Glutamatergic neuron (in vitro differentiated cells): ENCODE measurements around the gene LPIN3. TPM values are rescaled to one million over a fixed set of nuclear protein-coding genes. Genes with fewer than 3 reads are reported as not detected.

Experiments
- DNase-seq: peaks from one replicate; pipeline ENCODE4 v3.0.0; 2022
- H3K27ac Mint-ChIP-seq: one replicate; pipeline ENCODE4 v1.8.0; 2020; ENCODE audit warnings: mild to moderate bottlenecking, mixed read lengths, inconsistent platforms; ENCODE audit not compliant: unreplicated experiment
- H3K27me3 Mint-ChIP-seq: one replicate; pipeline ENCODE4 v1.8.0; 2020; ENCODE audit warnings: mild to moderate bottlenecking, moderate library complexity, mixed read lengths, inconsistent platforms; ENCODE audit not compliant: unreplicated experiment
- H3K36me3 Mint-ChIP-seq: one replicate; pipeline ENCODE4 v1.8.0; 2020; ENCODE audit warnings: mild to moderate bottlenecking, mixed read lengths, inconsistent platforms; ENCODE audit not compliant: unreplicated experiment
- H3K4me1 Mint-ChIP-seq: one replicate; pipeline ENCODE4 v1.8.0; 2020; ENCODE audit warnings: mild to moderate bottlenecking, low read depth, mixed read lengths, inconsistent platforms; ENCODE audit not compliant: unreplicated experiment
- H3K4me3 Mint-ChIP-seq: one replicate; pipeline ENCODE4 v1.8.0; 2020; ENCODE audit warnings: mild to moderate bottlenecking, mixed read lengths, inconsistent platforms; ENCODE audit not compliant: unreplicated experiment
- H3K9me3 Mint-ChIP-seq: one replicate; pipeline ENCODE4 v1.8.0; 2020; ENCODE audit warnings: mild to moderate bottlenecking, moderate library complexity, mixed read lengths, inconsistent platforms; ENCODE audit not compliant: unreplicated experiment
- CTCF ChIP-seq: fragments of 200-600 bp; sonication (generic); IDR thresholded peaks from one replicate; pipeline ENCODE4 v1.5.0; 2021; ENCODE audit not compliant: partially characterized antibody, unreplicated experiment
- total RNA-seq: library from RNA; stranded (reverse); fragmentation: NEBNext Ultra II Directional; extraction: Animal tissue kit (Norgen Biotek cat#: 25700); gene quantifications from one replicate; pipeline ENCODE4 v1.2.1, GENCODE V29; 2021; ENCODE audit not compliant: unreplicated experiment

Gene LPIN3
- total RNA-seq, 1 donor from 2014 or later = 5.9 TPM

GRCh38 chr20:41331731-41332130 is 8.9 kb upstream of the LPIN3 start:
- no peak overlapping the region for H3K27ac Mint-ChIP-seq
- no peaks in the 10 kb centered on the region for H3K4me1 Mint-ChIP-seq
- peaks cover 3% of the 10 kb centered on the region for H3K27me3 Mint-ChIP-seq
- DNase-seq = no peak
- no peaks in the 10 kb centered on the region for H3K36me3 Mint-ChIP-seq
- TF ChIP-seq CTCF = no peak
- peaks cover 1% of the 10 kb centered on the region for H3K9me3 Mint-ChIP-seq
- H3K4me3 Mint-ChIP-seq = no peak overlapping the region

GRCh38 chr20:41334036-41334435 is 6.6 kb upstream of the LPIN3 start:
- no peak overlapping the region for H3K4me3 Mint-ChIP-seq
- peaks cover 5% of the 10 kb centered on the region for H3K27me3 Mint-ChIP-seq
- H3K9me3 Mint-ChIP-seq = peaks cover 1% of the 10 kb centered on the region
- no peak overlapping the region for H3K27ac Mint-ChIP-seq
- no peaks in the 10 kb centered on the region for H3K4me1 Mint-ChIP-seq
- no peak for TF ChIP-seq CTCF
- DNase-seq = no peak
- H3K36me3 Mint-ChIP-seq = no peaks in the 10 kb centered on the region

GRCh38 chr20:41334443-41335421 is 5.9 kb upstream of the LPIN3 start:
- DNase-seq = no peak
- Mint-ChIP-seq H3K27ac (no peak overlapping the region), H3K36me3 (no peaks in the 10 kb centered on the region), H3K4me1 (no peaks in the 10 kb centered on the region), H3K27me3 (peaks cover 5% of the 10 kb centered on the region), H3K4me3 (no peak overlapping the region), H3K9me3 (peaks cover 1% of the 10 kb centered on the region)
- no peak for TF ChIP-seq CTCF

GRCh38 chr20:41335591-41335990 is 5.0 kb upstream of the LPIN3 start:
- H3K9me3 Mint-ChIP-seq = peaks cover 1% of the 10 kb centered on the region
- TF ChIP-seq CTCF = no peak
- no peak overlapping the region for H3K27ac Mint-ChIP-seq
- DNase-seq = no peak
- H3K36me3 Mint-ChIP-seq = no peaks in the 10 kb centered on the region
- H3K27me3 Mint-ChIP-seq = peaks cover 2% of the 10 kb centered on the region
- H3K4me1 Mint-ChIP-seq = no peaks in the 10 kb centered on the region
- no peak overlapping the region for H3K4me3 Mint-ChIP-seq
